ENCODE results near the gene HLA-B. TPM values are rescaled to one million over a fixed set of nuclear protein-coding genes. Genes with fewer than 3 reads are reported as not detected.

The HLA-B gene
- total RNA-seq, 4 donors from 2014 or later = 719 to 1,698 (median 1,160) TPM

- DNase-seq (ENCODE audit: low spot score) = no peak
- no peak for ATAC-seq (ENCODE audit: low FRiP score)
- TF ChIP-seq CTCF (IDR thresholded peaks at IDR 0.05) = no peak
These were observed 35.8 kb downstream of the HLA-B start for GRCh38 chr6:31321005-31321707.

- DNase-seq (ENCODE audit: low spot score) (no peak), ATAC-seq (ENCODE audit: low FRiP score) (no peak)
- no peak for TF ChIP-seq CTCF (IDR thresholded peaks at IDR 0.05)
These were observed 39.9 kb downstream of the HLA-B start for GRCh38 chr6:31317036-31317435.

GRCh38 chr6:31309641-31310040 lies 47.3 kb downstream of the HLA-B start:
- no peak for ATAC-seq (ENCODE audit: low FRiP score)
- no peak for TF ChIP-seq CTCF (IDR thresholded peaks at IDR 0.05)
- no peak for DNase-seq (ENCODE audit: low spot score)

- no peak for TF ChIP-seq CTCF (IDR thresholded peaks at IDR 0.05)
- ATAC-seq (ENCODE audit: low FRiP score) (no peak), DNase-seq (ENCODE audit: low spot score) (no peak)
These were observed 48.2 kb downstream of the HLA-B start for GRCh38 chr6:31308845-31309175.

GRCh38 chr6:31308050-31308844 lies 48.7 kb downstream of the HLA-B start:
- no peak for ATAC-seq (ENCODE audit: low FRiP score)
- no peak for DNase-seq (ENCODE audit: low spot score)
- no peak for TF ChIP-seq CTCF (IDR thresholded peaks at IDR 0.05)

GRCh38 chr6:31307669-31308049 lies 49.3 kb downstream of the HLA-B start:
- DNase-seq (ENCODE audit: low spot score) (no peak), ATAC-seq (ENCODE audit: low FRiP score) (no peak)
- no peak for TF ChIP-seq CTCF (IDR thresholded peaks at IDR 0.05)
